IPS-18a (cell line): ENCODE measurements around the gene PEX26.

Experiments used
- H3K27ac ChIP-seq: one replicate; pipeline ENCODE4 v1.5.1; 2013; ENCODE audit warnings: low read length
- H3K27me3 ChIP-seq: one replicate; pipeline ENCODE4 v1.6.1; 2013; ENCODE audit warnings: mild to moderate bottlenecking, low read length; ENCODE audit not compliant: control insufficient read depth, insufficient read depth
- H3K36me3 ChIP-seq: one replicate; pipeline ENCODE4 v1.6.1; 2013; ENCODE audit warnings: low read depth, low read length; ENCODE audit not compliant: control insufficient read depth
- H3K4me1 ChIP-seq: one replicate; pipeline ENCODE4 v1.6.1; 2013; ENCODE audit warnings: low read depth, low read length; ENCODE audit not compliant: control insufficient read depth
- H3K4me3 ChIP-seq: one replicate; pipeline ENCODE4 v1.5.1; 2013; ENCODE audit warnings: low read length
- H3K9ac ChIP-seq: one replicate; pipeline ENCODE4 v1.6.1; 2013; ENCODE audit warnings: mild to moderate bottlenecking, low read length, moderate library complexity
- H3K9me3 ChIP-seq: one replicate; pipeline ENCODE4 v1.6.1; 2013; ENCODE audit warnings: low read depth, low read length; ENCODE audit not compliant: control insufficient read depth

The PEX26 gene

GRCh38 chr22:18075720-18076497 lies 1.9 kb upstream of the PEX26 start:
- H3K27me3 ChIP-seq, result no peaks in the 10 kb centered on the region
- H3K9me3 ChIP-seq, result no peaks in the 10 kb centered on the region
- H3K4me1 ChIP-seq, result peaks cover 6% of the 10 kb centered on the region
- no peak overlapping the region for H3K9ac ChIP-seq
- H3K4me3 ChIP-seq, result no peak overlapping the region
- H3K27ac ChIP-seq, result no peak overlapping the region
- H3K36me3 ChIP-seq, result peaks cover 12% of the 10 kb centered on the region

DNA sequence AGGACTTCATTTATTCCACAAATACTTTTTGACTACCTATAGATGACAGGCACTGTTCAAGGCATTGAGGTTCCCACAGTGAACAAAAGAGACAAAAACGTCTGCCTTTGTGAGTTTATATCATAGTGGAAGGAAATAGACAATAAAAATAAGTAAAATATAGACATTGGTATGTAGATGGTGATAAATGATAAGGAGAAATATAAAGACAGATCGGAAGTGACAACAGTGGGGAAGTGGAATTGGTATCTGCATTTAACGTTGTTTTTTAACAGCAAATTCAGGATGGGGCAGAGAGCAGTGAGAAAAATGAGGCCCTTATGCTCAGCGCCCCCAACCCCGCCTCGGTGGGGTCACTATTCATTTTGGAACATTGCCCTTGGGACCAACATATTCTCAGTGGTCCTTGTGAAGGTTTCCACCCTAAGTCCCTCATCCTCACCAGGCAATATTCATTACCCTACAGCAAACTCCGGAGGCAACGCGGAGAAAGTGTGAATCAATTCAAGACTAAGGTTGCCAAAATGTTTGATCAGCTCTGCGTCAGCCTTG lies 627 bp upstream of the PEX26 start:
- Histone ChIP-seq H3K27me3 (no peaks in the 10 kb centered on the region), H3K36me3 (peaks cover 23% of the 10 kb centered on the region), H3K4me3 (peak overlapping the region; percentile 99), H3K9ac (peak overlapping the region; percentile 93), H3K9me3 (no peaks in the 10 kb centered on the region), H3K4me1 (peaks cover 6% of the 10 kb centered on the region), H3K27ac (no peak overlapping the region)

- Histone ChIP-seq H3K9ac (peak overlapping the region; percentile 93), H3K36me3 (peaks cover 36% of the 10 kb centered on the region), H3K4me1 (peaks cover 6% of the 10 kb centered on the region), H3K27ac (peak overlapping the region; percentile 43), H3K27me3 (no peaks in the 10 kb centered on the region), H3K9me3 (no peaks in the 10 kb centered on the region), H3K4me3 (peak overlapping the region; percentile 99)
Measured at GRCh38 chr22:18078329-18079041, 695 bp downstream of the PEX26 start.

DNA sequence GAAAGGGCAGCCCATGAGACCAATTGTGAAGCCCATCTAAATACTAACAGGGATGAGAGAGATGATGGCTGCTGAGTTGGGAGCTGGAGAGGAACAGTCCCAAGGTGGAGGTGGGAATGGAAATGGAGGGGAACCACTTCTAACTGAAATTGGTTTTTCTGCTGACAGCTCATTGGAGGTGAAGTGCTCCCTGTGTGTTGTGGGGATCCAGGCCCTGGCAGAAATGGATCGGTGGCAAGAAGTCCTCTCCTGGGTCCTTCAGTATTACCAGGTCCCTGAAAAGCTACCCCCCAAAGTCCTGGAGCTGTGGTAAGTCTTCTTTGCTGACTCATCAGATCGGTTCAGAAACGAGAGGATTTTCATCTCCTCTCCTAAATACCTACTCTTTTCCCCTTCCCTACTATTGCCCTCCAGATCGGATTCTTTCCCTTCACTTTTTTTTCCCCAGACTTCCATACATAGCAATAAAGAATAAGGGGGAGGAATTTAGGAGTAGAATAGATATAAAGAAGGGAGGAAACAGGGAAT lies 2.0 kb downstream of the PEX26 start:
- Histone ChIP-seq H3K27me3 (no peaks in the 10 kb centered on the region), H3K9ac (no peak overlapping the region), H3K27ac (no peak overlapping the region), H3K4me1 (peaks cover 6% of the 10 kb centered on the region), H3K9me3 (no peaks in the 10 kb centered on the region), H3K36me3 (peaks cover 42% of the 10 kb centered on the region), H3K4me3 (no peak overlapping the region)

DNA sequence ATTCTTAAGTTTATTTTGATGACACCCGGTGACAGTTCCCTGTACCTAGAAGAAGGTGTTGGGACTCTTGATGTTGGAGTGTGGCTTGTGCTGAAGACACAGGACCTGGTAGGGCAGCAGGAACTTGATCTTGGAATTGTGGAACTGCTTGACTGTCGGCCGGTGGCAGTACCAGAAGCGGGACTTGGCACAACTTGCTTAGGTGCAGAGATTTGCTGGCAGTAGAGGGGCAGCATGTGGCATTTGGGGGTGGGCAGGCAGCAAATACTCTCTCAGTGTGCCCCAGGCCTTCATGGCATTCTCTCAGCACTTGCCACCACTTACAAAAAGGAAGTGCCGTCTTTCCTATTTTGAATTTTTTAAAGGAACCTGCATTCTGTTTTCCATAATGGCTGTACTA lies 3.6 kb downstream of the PEX26 start:
- no peak overlapping the region for H3K4me3 ChIP-seq
- H3K4me1 ChIP-seq, result peaks cover 6% of the 10 kb centered on the region
- no peak overlapping the region for H3K27ac ChIP-seq
- no peaks in the 10 kb centered on the region for H3K27me3 ChIP-seq
- no peaks in the 10 kb centered on the region for H3K9me3 ChIP-seq
- peaks cover 58% of the 10 kb centered on the region for H3K36me3 ChIP-seq
- H3K9ac ChIP-seq, result no peak overlapping the region

- H3K9me3 ChIP-seq, result no peaks in the 10 kb centered on the region
- H3K36me3 ChIP-seq, result peaks cover 63% of the 10 kb centered on the region
- H3K27me3 ChIP-seq, result no peaks in the 10 kb centered on the region
- no peaks in the 10 kb centered on the region for H3K4me1 ChIP-seq
- no peak overlapping the region for H3K4me3 ChIP-seq
- no peak overlapping the region for H3K27ac ChIP-seq
- H3K9ac ChIP-seq, result no peak overlapping the region
Measured at GRCh38 chr22:18082467-18082866, 4.7 kb downstream of the PEX26 start.

- Histone ChIP-seq H3K36me3 (peaks cover 71% of the 10 kb centered on the region), H3K4me1 (no peaks in the 10 kb centered on the region), H3K27ac (no peak overlapping the region), H3K27me3 (no peaks in the 10 kb centered on the region), H3K4me3 (no peak overlapping the region), H3K9me3 (no peaks in the 10 kb centered on the region), H3K9ac (no peak overlapping the region)
Measured at GRCh38 chr22:18083406-18083805, 5.6 kb downstream of the PEX26 start.

- Histone ChIP-seq H3K4me1 (no peaks in the 10 kb centered on the region), H3K9ac (no peak overlapping the region), H3K9me3 (no peaks in the 10 kb centered on the region), H3K27me3 (no peaks in the 10 kb centered on the region), H3K4me3 (no peak overlapping the region), H3K36me3 (peaks cover 77% of the 10 kb centered on the region), H3K27ac (no peak overlapping the region)
Measured at GRCh38 chr22:18085188-18085587, 7.4 kb downstream of the PEX26 start.

GRCh38 chr22:18087350-18087855 lies 9.6 kb downstream of the PEX26 start:
- Histone ChIP-seq H3K27me3 (no peaks in the 10 kb centered on the region), H3K4me1 (no peaks in the 10 kb centered on the region), H3K27ac (no peak overlapping the region), H3K36me3 (peaks cover 58% of the 10 kb centered on the region), H3K9ac (no peak overlapping the region), H3K4me3 (no peak overlapping the region), H3K9me3 (no peaks in the 10 kb centered on the region)

DNA sequence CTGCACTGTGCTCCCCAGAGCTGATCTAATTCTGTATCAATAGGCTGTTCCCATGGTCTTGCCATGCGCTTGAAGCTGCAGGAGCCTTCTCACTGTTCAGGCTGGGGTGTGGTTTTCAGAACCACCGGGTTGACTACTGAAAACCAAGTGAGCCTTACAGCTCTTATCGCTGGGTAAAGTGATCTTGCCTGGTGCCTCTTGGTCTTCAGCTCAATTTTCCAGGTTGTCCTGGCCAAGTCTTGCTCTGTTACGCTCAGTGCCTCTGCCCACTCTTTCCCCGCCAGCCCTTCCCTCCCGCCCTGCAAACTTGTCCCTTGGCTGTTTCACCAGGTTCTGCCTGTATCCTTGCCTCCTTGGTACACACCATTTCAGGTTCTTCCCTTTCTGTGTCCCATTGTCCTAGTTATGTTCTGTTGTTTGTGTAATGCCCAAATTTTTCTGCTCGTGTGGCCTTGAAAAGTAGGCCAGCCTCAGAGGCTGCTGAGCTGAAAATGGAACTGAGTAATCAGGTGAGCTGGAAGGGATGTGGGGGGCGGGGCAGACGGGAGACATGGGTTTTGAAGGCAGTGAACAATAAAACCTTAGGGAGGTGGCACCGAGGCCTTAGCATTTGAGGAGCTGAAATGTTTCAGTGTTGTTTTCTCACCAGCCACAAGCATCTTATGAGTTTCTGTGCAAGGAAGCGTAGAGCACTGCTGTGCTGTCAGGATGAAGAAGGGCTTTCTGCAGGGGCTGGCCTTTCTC lies 11.2 kb downstream of the PEX26 start:
- Histone ChIP-seq H3K27me3 (no peaks in the 10 kb centered on the region), H3K9ac (no peak overlapping the region), H3K36me3 (peaks cover 43% of the 10 kb centered on the region), H3K9me3 (no peaks in the 10 kb centered on the region), H3K4me1 (no peaks in the 10 kb centered on the region), H3K27ac (no peak overlapping the region), H3K4me3 (no peak overlapping the region)

DNA sequence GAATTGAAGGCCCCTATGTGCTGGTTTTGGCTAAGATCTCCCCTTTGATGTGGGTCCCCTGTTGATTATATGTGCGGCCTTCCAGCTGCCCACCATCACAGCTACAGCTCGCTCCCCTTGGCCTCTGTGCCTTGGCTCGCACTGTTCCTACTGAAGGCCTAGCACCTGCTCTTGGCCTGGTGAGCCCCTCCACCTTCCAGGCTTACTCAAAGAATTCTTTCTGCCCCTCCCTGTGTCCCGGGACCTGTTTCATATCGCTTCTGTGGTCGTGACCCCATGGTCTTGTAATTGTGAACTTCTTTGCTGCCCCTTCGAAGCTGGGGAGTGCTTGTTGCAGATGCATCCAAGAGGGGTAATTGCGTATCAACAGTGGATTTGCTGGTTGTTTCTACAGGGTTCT lies 12.5 kb downstream of the PEX26 start:
- no peaks in the 10 kb centered on the region for H3K9me3 ChIP-seq
- no peak overlapping the region for H3K9ac ChIP-seq
- H3K27me3 ChIP-seq, result no peaks in the 10 kb centered on the region
- H3K27ac ChIP-seq, result no peak overlapping the region
- peaks cover 36% of the 10 kb centered on the region for H3K36me3 ChIP-seq
- H3K4me3 ChIP-seq, result no peak overlapping the region
- H3K4me1 ChIP-seq, result no peaks in the 10 kb centered on the region
